Measurements from ENCODE around the gene CUX1.
A peak's percentile ranks its signal among the peaks of the same experiment; 100 is the strongest.
"Not testable (repeated sequence)": the region's sequence is repeated elsewhere in the genome, so short reads cannot be mapped to it uniquely, and the experiment has no call there.

The CUX1 gene

DNA sequence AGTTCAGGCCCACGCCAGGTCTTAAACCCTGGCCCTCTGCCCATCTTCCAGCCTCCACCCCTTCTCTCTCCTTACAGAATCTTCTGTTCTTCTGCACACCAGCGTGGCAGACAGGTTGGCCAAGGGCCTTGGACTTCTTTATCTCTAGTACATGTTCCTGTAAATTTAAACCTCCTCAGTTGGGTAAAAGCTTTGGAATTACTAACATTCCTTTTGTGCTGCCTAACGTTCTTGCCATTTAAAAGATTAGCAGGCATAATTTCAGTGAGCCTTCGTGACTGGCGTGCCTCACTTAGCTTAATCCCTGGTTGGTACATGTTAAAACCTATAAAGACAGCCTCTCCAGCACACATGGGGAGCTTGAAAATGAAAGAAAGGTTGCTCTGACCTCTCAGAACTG lies 192.2 kb downstream of the CUX1 start:
- DNase-seq (ENCODE audit: low spot score): no peak

- not testable (repeated sequence) for DNase-seq (ENCODE audit: low spot score)
These were observed 194.8 kb downstream of the CUX1 start for GRCh38 chr7:102012112-102012830.

GRCh38 chr7:102012941-102013461 lies 195.6 kb downstream of the CUX1 start:
- no peak for DNase-seq (ENCODE audit: low spot score)

- DNase-seq (ENCODE audit: low spot score): no peak
These were observed 201.4 kb downstream of the CUX1 start for GRCh38 chr7:102018876-102019275.

DNA sequence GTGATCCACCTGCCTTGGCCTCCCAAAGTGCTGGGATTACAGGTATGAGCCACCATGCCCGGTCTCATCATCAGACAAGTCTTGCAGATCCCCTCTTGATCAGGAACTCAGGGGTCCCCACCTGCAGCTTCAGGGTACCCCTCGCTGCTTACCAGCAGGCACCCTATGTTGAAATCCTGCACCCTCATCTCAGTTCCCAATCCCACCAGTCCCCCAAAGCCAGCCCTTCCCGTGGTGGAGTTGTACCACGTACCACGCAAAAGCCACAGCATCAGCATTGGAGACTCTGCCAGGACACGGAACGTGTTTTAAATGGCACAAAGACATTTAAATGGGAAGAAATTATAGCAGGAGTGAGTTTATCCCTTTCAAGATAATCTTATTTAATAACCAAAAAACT lies 202.0 kb downstream of the CUX1 start:
- no peak for DNase-seq (ENCODE audit: low spot score)

DNA sequence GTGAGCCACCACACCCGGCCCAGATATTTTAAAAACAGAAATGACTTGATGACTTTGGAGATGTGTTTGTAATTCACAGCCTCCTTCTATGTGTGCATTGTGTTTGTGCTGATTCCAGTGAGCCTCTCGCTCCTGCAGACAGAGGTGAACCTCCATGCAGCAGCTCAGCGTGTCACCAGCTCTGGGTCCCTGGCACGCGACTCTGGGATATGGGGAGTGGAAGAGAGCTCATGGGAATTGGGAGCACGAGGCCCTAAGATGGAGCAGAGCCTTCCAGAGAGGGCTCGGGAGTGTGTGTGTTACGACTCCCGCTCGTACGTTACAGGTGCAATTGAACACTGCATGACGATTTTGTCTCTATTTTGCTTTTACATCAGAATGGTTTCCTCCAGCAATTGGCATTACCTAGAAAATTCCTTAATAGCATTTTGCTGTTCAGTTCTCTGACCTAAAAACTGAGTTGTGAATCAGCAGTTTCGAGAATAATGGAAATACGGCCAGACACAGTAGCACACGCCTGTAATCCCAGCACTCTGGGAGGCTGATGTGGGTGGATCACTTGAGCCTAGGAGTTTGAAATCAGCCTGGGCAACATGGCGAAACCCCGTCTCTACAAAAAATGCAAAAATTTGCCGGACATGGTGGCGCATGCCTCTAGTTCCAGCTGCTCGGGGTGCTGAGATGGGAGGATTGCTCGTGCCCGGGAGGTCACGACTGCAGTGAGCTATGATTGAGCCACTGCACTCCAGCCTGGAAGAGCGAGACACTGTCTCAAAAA lies 204.6 kb downstream of the CUX1 start:
- no peak for DNase-seq (ENCODE audit: low spot score)

DNA sequence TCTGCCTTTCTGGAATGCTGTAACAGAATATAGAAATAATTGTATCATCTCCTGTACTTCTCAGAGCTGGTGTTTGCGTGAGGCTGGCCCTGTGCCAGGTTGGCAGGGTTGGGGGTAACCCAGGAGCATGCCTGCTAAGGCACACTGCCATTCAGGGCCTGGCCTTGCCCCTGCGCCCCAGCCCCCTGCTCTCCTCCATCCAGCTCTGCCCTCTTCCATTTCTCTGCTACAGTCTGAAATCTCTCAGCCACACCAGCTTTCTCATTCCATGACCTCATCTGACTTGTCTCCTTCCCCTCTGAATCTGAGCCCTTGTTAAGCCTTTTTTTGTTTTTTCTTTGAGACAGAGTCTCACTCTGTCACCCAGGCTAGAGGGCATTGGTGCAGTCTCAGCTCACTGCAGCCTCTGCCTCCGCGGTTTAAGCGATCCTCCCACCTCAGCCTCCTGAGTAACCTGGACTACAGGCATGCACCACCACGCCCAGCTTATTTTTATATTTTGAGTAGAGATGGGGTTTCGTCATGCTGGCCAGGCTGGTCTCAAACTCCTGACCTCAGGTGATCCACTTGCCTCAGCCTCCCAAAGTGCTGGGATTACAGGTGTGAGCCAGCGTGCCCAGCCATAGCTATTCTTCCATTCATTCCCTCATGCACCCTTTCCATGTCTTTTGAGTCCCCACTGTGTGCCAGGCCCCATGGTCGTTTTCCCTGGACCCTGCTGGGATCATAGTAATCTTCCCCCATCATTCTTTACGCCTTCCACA lies 206.8 kb downstream of the CUX1 start:
- no peak for DNase-seq (ENCODE audit: low spot score)

- no peak for DNase-seq (ENCODE audit: low spot score)
These were observed 207.5 kb downstream of the CUX1 start for GRCh38 chr7:102024769-102025391.

DNA sequence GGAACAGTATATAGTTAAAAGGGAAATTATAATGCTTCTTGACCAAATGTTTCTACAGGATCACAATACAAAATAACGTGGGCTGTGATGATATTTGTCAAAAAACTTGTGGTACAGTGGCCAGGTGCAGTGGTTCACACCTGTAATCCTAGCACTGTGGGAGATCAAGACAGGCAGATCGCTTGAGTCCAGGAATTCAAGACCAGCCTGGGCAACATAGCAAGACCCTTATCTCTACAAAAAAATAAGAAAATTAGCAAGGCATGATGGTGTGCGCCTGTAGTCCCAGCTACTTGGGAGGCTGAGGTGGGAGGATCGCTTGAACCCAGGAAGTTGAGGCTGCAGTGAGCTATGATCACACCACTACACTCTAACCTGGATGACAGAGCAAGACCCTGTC lies 208.4 kb downstream of the CUX1 start:
- not testable (repeated sequence) for DNase-seq (ENCODE audit: low spot score)

DNA sequence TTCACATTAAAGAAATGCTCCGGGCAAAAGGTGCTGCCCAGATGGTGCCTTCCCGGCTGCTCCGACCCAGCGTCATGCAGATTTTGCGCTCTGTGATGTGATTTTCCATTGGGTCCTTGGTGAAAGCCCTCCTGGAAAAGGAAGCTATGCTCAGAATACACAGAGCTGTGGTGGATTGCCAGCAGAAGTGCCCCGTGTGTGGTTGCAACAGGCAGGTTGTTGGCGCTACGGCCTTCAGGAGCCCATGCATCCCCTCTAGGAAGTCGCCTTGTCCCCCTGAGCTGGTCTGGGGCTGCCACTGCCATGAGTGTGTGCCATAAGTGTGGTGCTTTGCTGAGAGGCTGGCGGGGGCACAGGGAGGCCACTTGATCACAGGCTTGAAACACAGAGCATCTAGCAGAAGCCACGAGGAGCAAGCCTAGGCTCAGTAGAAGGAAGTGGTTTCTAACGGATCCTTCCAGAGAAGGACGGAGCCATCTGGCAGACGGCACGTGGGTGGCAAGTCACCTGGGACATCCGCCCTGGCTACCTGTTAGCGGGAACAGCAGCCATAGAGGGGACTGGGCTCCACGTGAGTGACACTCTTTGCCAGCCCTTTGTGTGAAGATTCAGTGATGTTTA lies 210.9 kb downstream of the CUX1 start:
- DNase-seq (ENCODE audit: low spot score): no peak

GRCh38 chr7:102029616-102030015 lies 212.2 kb downstream of the CUX1 start:
- no peak for DNase-seq (ENCODE audit: low spot score)

DNA sequence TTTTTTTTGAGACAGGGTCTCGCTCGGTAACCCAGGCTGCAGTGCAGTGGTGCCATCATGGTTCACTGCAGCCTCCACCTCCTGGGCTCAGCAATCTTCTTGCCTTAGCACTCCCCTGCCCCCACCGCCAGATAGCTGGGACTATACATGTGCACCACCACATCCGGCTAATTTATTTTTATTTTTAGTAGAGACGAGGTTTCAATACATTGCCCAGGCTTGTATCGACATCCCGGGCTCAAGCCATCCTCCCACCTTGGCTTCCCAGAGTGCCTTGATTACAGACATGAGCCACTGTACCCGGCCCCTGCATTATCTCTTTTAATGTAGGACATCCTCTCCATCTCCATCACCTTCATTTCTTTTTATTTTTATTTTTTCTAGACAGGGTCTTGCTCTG lies 213.3 kb downstream of the CUX1 start:
- DNase-seq (ENCODE audit: low spot score): peak; percentile 49

DNA sequence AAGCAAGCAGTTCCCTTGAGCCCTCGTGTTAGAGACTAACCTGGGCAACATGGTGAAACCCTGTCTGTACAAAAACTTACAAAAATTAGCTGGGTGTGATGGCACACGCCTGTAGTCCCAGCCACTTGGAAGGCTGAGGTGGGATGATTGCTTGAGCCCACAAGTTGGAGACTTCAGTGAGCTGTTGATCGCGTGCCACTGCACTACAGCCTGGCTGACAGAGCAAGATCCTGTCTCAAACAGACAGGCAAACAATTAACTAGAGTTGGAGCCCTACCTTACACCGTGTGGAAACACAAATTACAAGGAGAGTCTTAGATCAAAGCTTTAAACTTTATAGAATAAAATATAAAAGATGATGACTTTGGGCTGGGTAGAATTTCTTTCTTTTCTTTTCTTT lies 219.5 kb downstream of the CUX1 start:
- no peak for DNase-seq (ENCODE audit: low spot score)

DNA sequence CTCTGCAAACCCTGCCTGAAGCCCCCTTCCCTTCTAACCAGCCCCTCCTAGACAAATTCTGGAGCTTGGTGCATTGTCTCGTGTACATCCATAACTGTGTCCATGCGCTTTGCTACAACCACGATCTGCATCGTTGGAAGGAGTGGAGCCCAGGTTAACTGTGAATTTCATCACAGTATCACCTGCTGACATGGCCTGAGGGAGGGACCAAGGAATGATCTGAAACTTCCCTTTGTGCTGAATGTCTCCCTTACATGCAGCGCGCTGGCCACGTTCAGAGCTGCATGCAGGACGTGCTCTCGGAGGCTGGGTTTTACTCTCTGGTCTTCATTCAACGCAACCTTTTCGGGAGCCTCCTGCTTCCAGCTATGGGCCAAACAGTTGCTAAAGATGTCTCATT lies 222.3 kb downstream of the CUX1 start:
- no peak for DNase-seq (ENCODE audit: low spot score)

- no peak for DNase-seq (ENCODE audit: low spot score)
These were observed 223.1 kb downstream of the CUX1 start for GRCh38 chr7:102040569-102040968.

DNA sequence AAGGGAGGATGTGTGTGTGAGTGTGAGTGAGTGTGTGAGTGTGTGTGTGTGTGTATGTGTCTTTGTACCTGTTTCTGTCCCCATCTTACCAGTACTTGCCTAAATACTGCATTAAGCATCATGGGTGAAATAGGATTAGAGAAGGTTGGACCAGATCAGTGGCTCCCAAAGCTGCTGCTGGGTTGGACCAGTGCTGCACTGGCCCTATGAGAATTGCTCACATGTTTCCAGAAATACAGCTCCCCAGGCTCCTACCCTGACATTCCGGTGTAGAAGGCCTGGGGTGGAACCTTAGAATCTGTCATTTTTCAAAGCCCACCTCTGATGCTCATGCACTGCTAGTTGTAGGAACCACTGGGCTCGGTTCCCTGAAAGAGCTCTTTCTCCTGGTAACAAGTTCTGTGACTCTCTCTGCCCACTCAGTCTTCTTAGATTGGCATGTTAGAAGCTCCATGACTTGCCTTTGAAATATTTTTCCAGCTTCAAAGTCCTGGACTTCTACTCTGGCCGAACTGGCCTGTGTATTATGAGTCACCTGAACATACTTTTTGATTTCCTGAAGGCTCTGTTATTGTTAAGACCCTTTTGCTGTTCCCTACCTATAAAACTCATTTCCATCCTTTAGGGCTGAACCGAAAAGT lies 224.7 kb downstream of the CUX1 start:
- DNase-seq (ENCODE audit: low spot score): no peak

GRCh38 chr7:102042796-102043195 lies 225.4 kb downstream of the CUX1 start:
- DNase-seq (ENCODE audit: low spot score): not testable (repeated sequence)

DNA sequence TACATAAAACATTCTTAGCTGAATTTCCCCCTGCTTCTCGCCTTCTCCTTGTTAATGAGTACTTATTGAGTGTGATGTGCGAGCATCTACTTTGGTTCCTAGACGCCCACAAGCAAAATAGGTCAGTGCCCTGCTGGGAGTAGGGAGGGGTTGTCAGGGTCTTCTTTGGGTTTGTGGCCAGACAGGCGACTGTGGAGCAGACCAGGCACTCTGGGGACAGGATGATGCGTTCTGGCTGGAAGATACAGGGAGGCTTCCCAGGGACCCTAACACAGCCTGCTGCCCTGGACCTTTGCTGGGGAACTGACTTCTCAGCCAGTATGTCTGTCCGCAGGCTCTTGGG lies 227.2 kb downstream of the CUX1 start:
- DNase-seq (ENCODE audit: low spot score): no peak

GRCh38 chr7:102044984-102045673 lies 227.7 kb downstream of the CUX1 start:
- DNase-seq (ENCODE audit: low spot score): no peak

DNA sequence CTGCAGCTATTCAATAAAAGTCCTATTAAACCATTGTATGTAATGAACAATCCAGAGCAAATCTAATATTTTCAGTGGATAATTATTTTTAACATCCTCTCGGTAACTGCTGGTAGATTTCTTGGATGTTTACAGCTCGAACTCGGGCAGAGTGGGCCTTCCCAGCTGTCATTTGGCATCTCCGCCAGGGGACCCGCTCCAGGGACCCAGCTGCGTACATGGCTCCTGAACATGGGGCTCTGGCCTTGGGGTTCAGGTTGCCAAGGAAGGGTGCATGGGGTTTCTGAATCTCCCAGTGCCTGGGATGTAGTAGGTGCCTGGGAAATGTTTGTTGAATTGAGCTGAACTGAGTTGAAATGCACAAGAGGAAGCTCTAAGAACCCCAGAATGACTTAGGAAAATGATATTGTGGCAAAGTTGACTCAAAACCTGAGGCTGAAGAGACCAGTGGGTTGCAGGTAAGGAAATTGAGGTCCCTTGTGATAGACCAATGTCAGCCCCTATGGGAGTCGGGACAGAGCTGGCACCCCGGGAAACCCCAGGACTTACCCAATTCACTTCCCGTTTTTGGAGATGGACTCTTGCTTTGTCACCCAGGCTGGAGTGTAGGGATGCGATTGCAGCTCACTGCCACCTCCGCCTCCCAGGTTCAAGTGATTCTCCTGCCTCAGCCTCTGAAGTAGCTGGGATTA lies 228.4 kb downstream of the CUX1 start:
- DNase-seq (ENCODE audit: low spot score): no peak

Data from NAMALWA (cell line).